NCI-H226 (cell line): ENCODE results near the gene MORC4.
A peak's percentile ranks its signal among the peaks of the same experiment; 100 is the strongest.

Experiments
- DNase-seq: peaks from one replicate; pipeline ENCODE4 v3.0.0-alpha.2; 2015

MORC4 gene

GRCh38 chrX:107000013-107000515 is at the start of gene MORC4:
Gene MORC4, minus strand, starts transcription at chrX:107000212. Its CDS starts 243 bp downstream, at chrX:106999969.
- DNase-seq = peak; percentile 82

DNA sequence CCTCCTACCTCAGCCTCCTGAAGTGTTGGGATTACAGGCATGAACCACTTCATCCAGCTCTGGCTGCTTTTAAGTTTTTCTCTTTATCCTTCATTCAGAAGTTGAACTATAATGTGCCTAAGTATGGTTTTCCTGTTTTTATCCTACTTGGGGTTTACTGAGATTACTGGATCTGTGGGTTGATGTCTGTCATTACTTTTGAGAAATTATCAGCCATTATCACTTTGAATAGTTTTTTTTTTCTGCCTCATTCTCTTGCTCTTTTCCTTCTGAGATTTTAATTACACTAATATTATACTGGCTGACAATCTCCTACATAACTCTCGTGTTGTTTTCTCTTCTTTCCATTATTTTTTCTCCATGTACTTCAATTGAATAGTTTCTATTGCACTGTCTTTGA is 47.6 kb upstream of the MORC4 start:
- no peak for DNase-seq

DNA sequence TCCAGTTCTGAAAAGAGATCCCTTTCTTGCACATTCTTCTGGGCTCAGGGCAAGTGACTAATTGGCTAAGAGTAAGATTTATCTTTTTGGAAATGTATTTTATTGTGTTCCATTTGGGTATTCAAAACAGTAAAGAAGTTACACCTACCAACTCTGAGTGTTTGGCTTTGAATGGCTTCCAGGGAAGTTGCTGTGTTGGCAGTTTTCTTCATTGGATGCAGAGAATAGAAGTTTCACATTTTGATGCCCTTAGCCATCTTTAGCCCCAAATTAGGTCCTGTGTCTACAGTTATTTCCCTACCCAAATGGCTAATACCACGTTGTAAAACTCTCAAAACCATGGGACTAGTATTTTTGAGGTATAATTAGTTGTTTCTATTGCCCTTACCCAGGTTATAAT is 29.7 kb upstream of the MORC4 start:
- no peak for DNase-seq

DNA sequence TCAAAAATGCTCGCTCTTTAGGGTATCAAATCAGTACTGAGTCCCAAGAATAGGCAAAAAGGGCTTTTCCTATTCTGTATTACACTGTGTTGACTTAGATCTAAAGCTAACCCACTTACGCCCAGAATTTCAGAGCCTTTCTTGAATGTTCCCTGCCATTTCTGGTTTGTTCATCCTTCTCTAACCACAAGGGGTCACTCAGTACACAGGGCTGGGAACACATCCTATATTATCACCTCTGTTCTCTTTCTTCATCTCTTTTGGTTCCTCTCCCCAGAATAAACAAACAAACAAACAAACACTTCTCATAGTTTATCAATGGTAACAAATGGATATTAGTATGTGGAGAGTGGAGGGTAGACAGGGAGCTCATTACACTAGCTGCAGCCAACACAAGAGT is 25.5 kb upstream of the MORC4 start:
- no peak for DNase-seq

DNA sequence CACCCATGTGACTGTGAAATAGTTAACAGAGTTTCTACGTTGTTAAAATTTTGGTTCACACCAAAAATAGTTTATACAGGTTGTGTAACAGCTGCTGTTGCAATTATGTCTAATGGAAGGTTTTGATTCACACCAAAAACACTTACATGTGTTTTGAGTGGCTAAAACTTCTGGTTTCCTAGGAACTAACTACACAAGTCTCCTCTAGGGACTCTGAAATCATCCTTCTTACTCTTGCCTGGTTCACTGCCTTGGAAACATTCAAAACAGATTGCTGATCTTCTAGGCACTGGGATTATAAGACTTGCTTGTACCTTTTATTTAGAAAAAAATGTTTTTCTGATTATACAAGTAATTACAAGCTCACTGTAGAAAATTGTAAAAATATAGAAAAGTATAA is 14.9 kb upstream of the MORC4 start:
- no peak for DNase-seq

- DNase-seq = no peak
These were observed 8.0 kb upstream of the MORC4 start for GRCh38 chrX:107008034-107008433.

GRCh38 chrX:106999002-106999975 is 723 bp downstream of the MORC4 start:
- DNase-seq = peak; percentile 33

DNA sequence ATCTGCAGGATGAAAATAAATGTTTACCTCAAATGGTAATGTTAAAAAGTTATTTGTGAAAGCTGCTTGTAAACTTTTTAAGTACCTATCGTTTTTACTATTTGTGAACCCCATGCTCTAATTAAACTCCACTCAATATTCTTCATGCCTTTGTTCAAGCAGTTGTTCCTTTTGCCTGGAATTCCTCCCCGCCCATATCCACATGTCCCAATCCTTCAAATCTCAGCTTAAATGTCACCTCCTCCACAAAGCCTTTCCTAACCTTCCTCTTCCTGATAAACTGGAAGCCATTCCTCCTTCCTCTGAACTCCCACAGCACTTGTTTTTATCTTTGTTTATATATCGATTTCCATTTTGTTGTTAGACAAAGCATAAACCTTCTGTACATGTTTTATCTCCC is 2.4 kb downstream of the MORC4 start:
- no peak for DNase-seq

DNA sequence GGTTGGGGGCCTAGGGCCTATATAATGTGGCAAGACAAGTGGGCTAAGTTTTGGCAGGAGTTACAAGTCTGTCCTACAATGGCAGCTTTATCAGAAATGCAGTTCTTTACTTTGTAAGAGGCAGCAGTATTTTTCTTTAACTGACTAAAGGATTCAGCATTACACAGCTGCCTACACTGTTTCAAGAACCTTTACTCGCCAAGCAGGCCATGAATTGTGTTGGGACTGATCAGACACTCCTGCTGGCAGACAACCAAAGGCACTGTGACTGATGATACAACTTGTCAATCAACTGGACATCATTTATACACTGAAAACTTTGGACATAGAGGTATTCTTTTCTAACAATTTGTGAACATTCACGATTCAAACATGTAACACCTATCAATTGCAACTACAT is 4.3 kb downstream of the MORC4 start:
- DNase-seq = no peak

DNA sequence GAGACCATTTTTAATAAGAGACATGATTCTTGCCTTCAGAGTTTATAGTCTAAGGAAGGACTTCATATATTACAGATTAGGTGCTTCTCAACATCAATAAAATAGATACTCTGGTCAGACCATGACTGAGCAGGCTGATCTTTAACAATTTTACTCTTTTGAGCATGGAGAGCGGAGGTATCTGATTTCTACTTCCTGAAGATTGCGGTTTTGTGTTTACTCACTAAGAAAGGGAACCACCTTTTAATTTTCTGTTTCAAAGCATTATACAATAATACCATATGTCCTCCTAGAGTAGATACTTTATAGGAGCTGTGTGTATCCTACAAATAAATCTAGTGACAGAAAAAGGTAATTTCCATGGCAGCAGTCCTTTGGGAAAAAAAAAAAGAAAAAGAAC is 12.5 kb downstream of the MORC4 start:
- DNase-seq = no peak

DNA sequence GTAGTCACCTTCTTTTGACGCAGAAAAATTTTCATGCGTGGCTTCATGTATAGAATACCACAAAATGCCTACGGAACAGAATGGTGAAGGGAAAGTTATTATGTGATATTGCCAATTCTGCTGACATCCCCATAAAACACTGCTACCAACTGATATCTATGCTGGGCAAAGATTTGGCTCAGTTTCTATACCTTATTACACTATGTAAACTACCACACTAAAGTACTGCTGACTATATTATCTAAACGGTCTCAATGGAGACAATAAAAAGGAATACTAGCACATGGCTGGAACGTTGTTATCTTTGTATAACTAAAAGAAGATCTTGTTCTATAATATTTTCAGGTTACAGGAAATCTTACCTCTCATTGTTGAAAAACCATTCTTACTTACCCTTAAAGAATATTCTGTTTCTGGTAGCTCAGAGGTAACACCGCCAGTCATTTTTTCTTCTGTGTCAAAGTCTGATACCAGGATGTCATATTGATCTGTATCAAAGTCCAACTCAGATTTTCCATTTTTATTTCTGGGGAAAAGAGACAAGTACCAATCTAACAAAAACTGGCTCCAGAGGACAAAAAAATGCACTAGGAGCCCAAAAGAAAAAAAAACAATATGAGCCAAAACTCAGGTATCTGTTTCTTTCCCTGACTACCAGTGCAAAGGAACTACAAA is 18.9 kb downstream of the MORC4 start:
- no peak for DNase-seq

DNA sequence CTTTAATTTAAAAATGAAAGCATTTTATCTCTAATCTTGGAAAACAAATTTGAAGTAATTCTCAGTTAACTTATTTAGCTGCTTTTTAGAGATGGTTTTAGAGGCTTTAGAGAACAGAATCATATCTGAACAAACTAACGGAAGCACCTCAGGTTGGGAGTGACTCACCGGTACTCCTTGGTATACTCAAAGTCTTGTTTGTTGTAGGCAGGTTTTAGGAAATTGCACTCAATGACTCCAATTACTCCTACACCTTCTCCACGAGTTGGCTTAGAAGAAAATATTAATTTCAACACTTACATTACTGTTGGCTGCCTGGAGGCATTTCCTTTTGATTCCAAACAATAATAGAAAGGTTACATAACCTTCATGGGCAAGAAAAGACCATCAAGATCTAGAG is 23.6 kb downstream of the MORC4 start:
- peak; percentile 33 for DNase-seq

DNA sequence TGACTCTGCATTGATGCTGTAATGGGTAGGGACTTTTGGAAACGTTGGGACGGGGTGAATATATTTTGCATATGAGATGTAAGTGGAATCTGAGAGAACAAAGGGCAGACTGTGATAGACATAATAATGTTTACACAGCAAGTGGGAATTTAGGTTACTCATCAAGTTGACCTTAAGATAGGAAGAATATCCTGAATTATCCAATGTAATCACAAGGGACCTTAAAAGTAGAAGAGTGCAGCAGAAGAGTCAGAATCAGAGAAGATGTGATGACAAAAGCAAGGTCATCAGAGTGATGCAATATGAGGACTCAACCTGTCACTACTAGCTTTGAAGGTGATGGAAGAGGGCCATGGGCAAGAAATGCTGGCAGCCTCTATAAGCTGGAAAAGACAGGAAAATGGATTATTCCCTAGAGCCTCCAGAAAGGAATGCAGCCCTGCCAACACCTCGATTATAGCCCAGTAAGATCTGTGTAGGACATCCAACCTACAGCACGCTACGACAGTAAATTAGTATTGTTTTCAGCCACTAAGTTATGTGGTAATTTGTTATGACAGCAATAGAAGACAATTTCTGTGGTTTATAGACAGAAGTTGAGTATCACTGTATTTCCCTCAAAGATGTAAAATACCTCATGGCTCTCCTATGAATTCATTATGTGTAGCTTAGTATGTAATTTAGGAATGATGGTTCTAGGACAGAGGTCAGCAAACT is 26.4 kb downstream of the MORC4 start:
- DNase-seq = no peak

- no peak for DNase-seq
These were observed 27.1 kb downstream of the MORC4 start for GRCh38 chrX:106972896-106973295.

DNA sequence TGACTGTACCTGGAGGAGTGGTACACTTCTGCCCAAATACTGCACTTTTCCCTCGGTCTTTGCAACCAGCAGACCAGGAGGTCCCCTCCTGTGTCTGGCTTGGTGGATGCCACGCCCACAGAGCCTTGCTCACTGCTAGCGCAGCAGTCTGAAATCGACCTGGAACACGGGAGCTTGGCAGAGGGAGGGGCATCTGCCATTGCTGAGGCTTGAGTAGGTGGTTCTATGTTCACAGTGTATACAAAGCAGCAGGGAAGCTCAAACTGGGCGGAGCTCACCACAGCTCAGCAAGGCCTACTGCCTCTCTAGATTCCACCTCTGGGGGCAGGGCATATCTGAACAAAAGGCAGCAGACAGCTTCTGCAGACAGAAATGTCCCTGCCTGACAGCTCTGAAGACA is 33.5 kb downstream of the MORC4 start:
- DNase-seq = peak; percentile 10

- DNase-seq = no peak
These were observed 35.7 kb downstream of the MORC4 start for GRCh38 chrX:106964290-106964689.

- no peak for DNase-seq
These were observed 36.9 kb downstream of the MORC4 start for GRCh38 chrX:106963111-106963510.

- no peak for DNase-seq
These were observed 40.1 kb downstream of the MORC4 start for GRCh38 chrX:106959901-106960300.

DNA sequence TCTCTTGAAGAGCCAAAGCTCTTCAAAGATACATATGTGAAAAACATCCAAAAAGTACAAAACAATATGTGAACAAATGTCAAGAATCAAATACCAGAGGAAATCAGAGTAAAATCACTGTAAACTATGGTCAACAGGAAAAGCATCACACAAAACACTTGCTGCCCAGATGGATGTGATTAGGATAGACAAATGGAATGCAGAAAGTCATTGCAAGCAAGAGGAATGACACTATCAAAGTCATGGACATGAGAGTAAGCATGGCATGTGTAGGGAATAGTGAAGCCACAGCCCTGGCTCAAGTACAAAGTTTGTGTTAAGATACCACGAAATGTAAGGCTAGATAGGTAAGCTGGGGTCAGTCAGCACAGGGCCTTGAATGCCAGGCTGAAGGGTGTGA is 42.2 kb downstream of the MORC4 start:
- no peak for DNase-seq

DNA sequence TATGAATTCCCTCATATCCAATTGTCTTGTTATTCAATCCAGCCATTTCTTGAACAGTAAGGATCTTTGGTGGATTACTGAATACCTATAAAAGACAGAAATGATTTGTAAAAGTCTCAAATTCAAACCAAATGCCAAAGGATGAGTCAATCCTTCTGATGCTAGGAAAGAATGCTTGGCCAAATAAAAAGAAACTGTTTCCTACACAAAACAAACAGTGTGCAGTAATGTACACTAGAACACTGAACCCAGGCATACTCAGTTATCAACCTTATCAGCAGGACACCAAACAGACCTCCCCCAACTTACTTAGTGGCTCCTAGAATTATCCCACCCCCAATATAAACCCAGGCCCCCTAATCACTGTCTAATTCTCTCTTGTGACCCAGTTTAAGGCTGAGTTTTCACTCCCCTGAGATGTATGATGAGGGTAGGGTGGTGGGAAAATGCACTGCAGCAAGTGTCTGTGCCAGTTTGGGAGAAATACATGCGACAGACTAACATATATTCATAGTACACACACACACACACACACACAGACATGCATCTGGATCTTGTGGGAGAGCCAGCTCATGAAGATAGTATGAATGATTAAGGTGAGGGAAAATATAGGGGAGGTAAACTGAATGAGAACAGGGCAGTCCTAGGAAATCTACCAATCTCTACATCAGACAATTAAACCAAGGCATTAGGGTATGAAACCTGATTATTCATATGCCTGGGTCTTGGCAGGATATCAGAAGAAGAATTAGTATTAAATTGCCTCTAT is 44.8 kb downstream of the MORC4 start:
- DNase-seq = no peak

DNA sequence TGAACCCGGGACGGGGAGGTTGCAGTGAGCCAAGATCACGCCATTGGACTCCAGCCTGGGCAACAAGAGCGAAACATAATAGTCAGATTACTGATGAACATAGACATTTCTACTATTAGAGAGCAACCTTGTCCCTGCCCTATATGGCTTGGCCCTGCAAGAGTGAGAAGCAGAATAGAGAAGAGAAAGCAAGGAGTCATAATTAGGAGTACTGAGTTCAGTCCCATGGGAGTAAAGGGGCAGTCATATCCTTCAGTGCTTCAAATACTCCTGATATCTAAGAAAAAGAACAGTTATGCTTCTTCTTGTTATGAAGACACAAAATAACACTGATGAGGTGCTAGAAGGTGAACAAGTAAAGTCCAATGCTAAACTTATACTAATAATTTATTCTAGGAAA is 46.0 kb downstream of the MORC4 start:
- no peak for DNase-seq

GRCh38 chrX:106952988-106953387 is 47.0 kb downstream of the MORC4 start:
- no peak for DNase-seq

DNA sequence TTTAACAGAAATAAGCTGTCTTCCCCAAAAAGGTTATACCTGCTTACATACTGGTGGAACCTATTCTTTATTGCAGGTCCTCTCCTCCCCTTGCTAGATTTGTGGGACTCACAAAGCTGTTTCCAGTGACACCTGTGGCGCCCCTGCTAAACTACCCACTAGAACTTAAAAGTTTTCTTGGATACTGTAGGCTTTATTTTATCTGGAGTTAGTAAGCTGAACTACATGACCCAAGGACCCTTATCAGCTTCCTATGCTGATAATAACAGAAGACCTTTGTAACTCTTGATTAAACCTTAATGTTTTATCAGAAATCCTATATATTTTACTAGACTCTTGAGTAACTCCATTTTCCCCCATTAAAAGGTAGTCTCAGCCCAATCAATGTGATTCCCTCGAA is 47.5 kb downstream of the MORC4 start:
- DNase-seq = no peak
